ENCODE measurements around the gene SHROOM3. TPM values are rescaled to one million over a fixed set of nuclear protein-coding genes. Genes with fewer than 3 reads are reported as not detected.
A peak's percentile ranks its signal among the peaks of the same experiment; 100 is the strongest.

SHROOM3 gene
- total and polyA plus RNA-seq, 12 donors = 1.1 to 16.2 (median 8.8) TPM

DNA sequence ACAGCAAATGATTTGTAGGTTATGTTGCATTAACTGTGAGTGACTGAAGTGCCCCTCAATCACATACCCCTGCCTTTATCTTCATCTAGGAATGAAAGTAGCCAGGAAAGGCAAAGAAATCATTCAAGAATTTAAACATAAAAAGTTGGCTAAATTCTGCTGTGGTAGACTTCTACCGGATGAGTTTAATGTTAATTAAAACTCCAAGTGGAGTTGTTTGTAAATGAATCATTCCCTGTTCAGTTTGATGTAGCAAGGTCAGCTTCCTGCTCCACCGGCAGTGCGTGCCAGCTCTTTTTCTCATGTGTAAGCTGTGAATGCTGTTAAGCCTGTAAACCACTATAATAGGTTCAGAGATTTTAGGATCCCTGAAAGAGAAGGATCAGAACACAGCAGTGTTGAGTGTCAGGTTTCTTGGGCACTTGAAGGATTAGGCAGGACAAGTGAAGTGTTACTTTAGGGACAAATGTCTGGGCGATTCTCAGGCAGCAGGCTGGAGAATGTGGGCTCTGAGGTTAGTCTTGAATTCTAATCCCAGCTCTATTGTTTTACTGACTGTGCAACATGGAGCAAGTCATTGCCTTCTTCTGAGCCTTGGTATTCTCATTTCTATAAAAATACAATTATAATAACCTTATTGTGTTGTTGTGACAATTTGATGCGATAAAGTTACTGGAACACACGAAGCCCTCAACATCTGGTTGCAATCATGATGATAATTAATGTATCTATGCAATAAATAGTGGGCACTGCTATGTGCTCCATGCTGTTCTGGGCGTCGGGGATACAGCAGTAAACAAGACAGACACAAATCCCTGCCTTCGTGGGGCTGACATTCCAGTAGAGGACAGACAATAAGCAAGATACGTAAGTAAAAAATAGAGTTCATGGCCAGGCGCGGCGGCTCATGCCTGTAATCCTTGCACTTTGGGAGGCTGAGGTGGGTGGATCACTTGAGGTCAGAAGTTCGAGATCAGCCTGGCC, 112.0 kb downstream of the SHROOM3 start:
- Histone ChIP-seq H3K27ac (peak overlapping the region in 1 of 5 donors; percentile 13), H3K4me3 (no peak overlapping the region), H3K4me1 (replicated peaks in 1 of 2) (peaks cover 0 to 3% of the 10 kb centered on the region in 2 donors), H3K27me3 (no peaks in the 10 kb centered on the region), H3K9me3 (replicated peaks in 1 of 3) (no peaks in the 10 kb centered on the region), H3K36me3 (replicated peaks in 1 of 2) (no peaks in the 10 kb centered on the region)
- TF ChIP-seq POLR2A (IDR thresholded peaks at IDR 0.05) = no peak
- TF ChIP-seq, protein P1, sequence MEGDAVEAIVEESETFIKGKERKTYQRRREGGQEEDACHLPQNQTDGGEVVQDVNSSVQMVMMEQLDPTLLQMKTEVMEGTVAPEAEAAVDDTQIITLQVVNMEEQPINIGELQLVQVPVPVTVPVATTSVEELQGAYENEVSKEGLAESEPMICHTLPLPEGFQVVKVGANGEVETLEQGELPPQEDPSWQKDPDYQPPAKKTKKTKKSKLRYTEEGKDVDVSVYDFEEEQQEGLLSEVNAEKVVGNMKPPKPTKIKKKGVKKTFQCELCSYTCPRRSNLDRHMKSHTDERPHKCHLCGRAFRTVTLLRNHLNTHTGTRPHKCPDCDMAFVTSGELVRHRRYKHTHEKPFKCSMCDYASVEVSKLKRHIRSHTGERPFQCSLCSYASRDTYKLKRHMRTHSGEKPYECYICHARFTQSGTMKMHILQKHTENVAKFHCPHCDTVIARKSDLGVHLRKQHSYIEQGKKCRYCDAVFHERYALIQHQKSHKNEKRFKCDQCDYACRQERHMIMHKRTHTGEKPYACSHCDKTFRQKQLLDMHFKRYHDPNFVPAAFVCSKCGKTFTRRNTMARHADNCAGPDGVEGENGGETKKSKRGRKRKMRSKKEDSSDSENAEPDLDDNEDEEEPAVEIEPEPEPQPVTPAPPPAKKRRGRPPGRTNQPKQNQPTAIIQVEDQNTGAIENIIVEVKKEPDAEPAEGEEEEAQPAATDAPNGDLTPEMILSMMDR (IDR thresholded peaks at IDR 0.05) = no peak
- intact Hi-C loops (cut with DNase I) = no loop called here
- DNase-seq = peak; percentile 41 to 76 (median 72)
- WGBS, 4 donors = 59 to 73% (median 64%) methylated on average over 14 of the region's 14 CpGs

DNA sequence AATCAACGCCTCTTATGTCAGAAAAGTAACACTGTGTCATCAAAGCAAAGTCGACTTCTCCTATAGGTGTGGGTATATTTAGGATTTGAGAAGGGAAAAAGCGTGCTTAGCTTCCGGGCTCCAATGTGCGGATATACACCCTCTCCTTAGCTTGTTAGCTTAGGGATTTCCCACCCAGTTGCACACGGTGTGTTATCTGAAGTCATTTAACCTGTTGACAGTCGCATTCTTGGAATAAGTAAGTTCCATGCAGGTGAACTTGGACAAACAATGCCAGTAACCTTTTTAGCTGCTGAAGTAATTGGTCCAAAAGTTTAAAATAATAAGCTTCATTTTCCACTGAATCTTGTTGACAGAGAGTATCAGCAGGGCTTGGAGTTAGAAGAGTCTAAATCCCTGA, 113.7 kb downstream of the SHROOM3 start:
- no peak for TF ChIP-seq POLR2A (IDR thresholded peaks at IDR 0.05)
- TF ChIP-seq, protein P1 (IDR thresholded peaks at IDR 0.05) = no peak
- Histone ChIP-seq H3K9me3 (replicated peaks in 1 of 3) (no peaks in the 10 kb centered on the region), H3K4me3 (no peak overlapping the region), H3K4me1 (replicated peaks in 1 of 2) (peaks cover 0 to 3% of the 10 kb centered on the region in 2 donors), H3K27me3 (no peaks in the 10 kb centered on the region), H3K36me3 (replicated peaks in 1 of 2) (no peaks in the 10 kb centered on the region), H3K27ac (no peak overlapping the region)
- intact Hi-C loops (cut with DNase I) = no loop called here
- WGBS, 4 donors = 90 to 94% (median 92%) methylated on average over 7 of the region's 7 CpGs
- DNase-seq = no peak

DNA sequence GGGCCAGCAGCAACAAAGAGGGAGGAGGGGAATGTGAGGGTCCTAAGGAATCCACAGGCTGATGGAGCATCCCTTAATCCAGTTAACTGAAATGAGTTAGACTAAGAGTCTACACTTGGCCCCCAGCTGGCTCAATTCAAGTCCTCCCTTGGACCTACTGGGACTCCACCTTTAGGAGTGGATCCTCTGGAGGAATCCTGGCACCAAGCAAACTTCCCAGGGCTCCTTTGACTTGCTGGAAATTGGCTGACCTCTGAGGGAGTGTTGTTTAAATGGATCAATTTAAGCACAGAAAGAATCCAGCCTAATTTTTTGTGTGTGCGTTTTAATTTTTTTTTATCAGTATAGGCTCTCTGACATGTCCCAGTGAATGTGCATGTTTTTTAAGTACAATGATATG, 114.7 kb downstream of the SHROOM3 start:
- intact Hi-C loops (cut with DNase I) = no loop called here
- Histone ChIP-seq H3K27ac (no peak overlapping the region), H3K27me3 (no peaks in the 10 kb centered on the region), H3K4me1 (replicated peaks in 1 of 2) (peaks cover 0 to 3% of the 10 kb centered on the region in 2 donors), H3K36me3 (replicated peaks in 1 of 2) (no peaks in the 10 kb centered on the region), H3K9me3 (replicated peaks in 1 of 3) (no peaks in the 10 kb centered on the region), H3K4me3 (no peak overlapping the region)
- no peak for DNase-seq
- WGBS, 4 donors = 77 to 91% (median 84%) methylated on average over 1 of the region's 1 CpG
- TF ChIP-seq POLR2A (IDR thresholded peaks at IDR 0.05) = no peak

DNA sequence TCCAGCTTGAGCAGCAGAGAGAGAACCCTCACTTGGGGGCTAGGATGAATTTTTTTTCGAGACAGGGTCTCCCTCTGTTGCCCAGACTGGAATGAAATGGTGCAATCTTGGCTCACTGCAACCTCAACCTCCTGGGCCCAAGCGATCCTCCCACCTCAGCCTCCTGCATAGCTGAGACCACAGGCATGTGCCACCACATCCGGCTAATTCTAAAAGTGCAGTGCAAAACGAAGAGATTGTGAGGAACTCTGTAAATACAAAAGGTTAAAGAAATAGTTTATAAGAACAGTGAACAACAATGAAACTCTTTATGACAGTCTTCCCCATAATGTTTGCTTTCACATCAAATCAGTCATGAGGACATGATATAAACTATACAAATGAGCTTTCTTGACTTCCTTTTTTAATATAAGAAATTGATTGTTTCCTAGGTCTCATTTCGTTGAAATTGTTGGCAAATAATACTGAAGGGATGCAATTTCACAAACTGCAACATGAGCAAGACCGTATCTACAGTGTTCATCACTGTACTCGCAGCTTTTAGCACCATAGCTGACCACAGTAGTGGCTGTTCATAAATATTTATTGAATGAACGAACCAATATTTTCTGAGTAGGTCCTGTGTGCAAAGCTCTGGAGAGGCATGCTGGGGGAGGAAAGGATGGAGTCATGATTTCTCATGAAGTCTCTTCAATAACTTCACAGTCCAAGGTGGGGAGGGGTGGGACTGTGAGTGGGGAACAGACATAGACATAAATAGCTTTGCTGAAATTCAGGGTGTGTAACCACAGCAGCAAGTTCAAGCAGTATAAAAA, 116.1 kb downstream of the SHROOM3 start:
- Histone ChIP-seq H3K27ac (no peak overlapping the region), H3K27me3 (no peaks in the 10 kb centered on the region), H3K4me1 (replicated peaks in 1 of 2) (peaks cover 0 to 3% of the 10 kb centered on the region in 2 donors), H3K4me3 (no peak overlapping the region), H3K9me3 (replicated peaks in 1 of 3) (no peaks in the 10 kb centered on the region), H3K36me3 (replicated peaks in 1 of 2) (no peaks in the 10 kb centered on the region)
- intact Hi-C loops (cut with DNase I) = no loop called here
- 69 to 81% (median 76%) methylated on average over 8 of the region's 8 CpGs for WGBS, 4 donors
- no peak for TF ChIP-seq POLR2A (IDR thresholded peaks at IDR 0.05)
- TF ChIP-seq, protein P1 (IDR thresholded peaks at IDR 0.05) = no peak
- no peak for DNase-seq

All from adrenal gland (tissue), 12 donors.